ENCODE data around the gene NDFIP2. TPM values are rescaled to one million over a fixed set of nuclear protein-coding genes. Genes with fewer than 3 reads are reported as not detected.

Gene NDFIP2
- total RNA-seq, 1 donor from 2014 or later: 150 TPM

DNA sequence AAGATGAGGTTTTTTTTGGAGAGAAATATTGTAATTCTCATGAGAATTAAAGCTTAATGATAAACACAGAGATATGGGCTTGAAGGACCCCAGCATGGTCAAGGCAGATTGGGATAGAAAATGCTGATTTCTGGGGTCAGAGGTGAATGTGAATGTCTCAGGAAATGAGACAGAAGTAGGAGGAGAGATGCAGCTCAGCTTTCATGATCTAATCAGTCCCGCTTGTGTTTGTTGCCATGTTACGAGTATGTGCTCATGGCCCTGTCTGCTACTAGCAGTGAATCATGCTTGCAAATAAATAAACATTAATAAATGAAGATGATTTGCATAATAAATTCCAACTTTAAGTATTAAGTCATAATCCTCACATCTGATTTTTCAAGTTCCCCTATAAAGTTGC is 23.0 kb upstream of the NDFIP2 start:
- intact Hi-C loops (cut with micrococcal nuclease): loop anchor here (1.0 kb wide), 1 partner anchor 23 kb away; the partner anchor contains the start of gene NDFIP2

DNA sequence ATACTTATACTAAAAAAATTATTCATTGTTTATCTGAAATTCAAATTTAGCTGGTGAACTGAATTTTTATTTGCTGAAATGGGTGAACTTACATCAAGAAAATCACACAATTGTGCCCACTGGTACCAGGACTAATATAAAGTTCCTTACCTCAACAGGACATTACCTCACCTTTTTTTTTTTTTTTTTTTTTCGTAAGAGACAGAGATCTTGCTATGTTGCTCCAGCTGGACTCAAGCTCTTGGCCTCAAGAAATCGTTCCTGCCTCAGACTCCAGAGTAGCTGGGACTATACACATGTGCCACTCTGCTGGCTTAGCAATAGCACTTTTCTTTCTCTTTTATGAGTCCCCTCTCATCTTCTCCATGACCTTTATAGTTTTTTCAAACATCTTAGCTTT is 22.5 kb upstream of the NDFIP2 start:
- intact Hi-C loops (cut with micrococcal nuclease): no loop called here

DNA sequence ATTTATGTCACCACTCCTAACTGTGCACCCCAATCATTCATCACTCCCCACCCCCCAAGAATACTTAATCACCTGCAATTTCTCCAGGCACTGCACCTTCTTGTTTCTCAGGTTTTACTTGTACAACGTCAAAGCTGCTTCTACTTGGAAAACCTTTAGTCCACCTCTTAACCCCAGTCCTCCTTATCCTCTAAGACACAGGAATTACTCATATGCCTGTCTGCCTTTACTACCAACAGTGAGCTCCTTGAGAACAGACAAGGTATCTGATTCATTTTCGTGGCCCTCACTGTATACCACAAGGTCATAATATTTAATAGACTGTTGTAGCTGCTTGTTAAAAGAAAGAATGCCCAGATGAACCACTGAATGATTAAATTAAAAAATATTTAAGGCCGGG is 21.0 kb upstream of the NDFIP2 start:
- intact Hi-C loops (cut with micrococcal nuclease): no loop called here

DNA sequence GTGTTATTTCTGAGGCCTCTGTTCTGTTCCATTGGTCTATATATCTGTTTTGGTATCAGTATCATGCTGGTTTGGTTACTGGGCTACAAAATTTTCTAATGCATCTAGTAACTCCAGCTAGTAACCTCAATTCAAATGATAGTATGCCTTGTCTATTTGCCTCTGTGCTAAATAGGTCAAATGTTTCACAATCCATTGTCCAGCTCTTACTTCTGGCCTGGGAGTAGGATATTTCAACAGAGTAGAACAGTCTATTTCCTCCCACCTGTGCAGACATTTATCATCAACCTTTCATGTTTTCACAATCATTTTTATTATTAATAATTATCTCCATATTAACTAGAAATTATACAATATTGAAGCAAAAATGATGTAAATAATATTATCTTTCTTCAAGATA is 18.1 kb upstream of the NDFIP2 start:
- intact Hi-C loops (cut with micrococcal nuclease): no loop called here

DNA sequence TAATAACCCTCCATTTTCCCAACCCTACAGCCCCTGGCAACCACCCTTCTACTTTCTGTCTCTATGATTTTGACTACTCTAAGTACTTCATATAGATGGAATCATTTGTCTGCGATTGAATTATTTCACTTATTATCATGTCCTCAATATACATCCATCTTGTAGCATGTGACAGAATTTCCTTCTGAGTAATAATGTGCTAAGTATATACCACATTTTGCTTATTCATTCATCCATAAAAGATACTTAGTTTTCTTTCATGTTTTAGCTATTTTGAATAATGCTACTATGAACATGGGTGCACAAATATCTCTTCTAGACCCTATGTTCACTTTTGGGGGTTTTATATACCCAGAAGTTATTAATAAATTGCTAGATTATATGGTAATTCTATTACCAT is 17.4 kb upstream of the NDFIP2 start:
- intact Hi-C loops (cut with micrococcal nuclease): no loop called here

DNA sequence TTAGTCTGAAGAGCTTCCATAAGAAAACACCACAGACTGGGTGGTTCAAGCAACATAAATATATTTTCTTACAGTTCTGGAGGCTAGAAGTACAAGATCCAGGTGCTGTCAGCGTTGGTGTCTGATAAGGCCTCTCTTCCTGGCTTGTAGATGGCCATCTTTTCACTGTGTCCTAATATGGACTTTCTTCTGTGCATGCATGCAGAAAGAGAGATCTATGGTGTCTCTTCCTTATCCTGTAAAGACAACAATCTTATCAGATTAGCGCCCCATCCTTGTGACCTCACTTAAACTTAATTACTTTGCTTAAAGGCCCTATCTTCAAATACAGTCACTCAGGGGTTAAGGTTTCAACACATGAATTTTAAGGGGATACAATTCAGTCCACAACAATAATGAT is 14.1 kb upstream of the NDFIP2 start:
- intact Hi-C loops (cut with micrococcal nuclease): loop anchor here (2.0 kb wide), 1 partner anchor 14 kb away; the partner anchor contains the start of gene NDFIP2

DNA sequence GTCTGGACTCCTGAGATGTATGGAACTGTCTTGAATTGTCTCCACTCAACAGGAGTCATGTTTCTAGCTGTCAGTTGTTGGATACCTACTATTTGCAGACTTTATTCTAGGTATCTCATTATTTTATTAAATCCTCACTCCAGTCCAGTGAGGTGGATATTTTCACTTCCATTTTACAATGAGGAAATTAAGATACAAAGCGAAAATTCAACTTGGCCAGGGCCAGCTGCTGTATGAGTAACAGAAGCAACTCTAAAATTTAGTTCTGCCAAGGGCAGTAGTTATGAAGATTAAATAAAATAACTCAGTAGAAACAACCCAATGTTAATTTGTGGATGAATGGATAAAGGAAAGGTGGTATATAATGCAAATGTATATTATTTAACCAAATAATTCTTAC is 12.6 kb upstream of the NDFIP2 start:
- intact Hi-C loops (cut with micrococcal nuclease): loop anchor here (1.0 kb wide), 1 partner anchor 8 kb away; no protein-coding TSS in a partner anchor

DNA sequence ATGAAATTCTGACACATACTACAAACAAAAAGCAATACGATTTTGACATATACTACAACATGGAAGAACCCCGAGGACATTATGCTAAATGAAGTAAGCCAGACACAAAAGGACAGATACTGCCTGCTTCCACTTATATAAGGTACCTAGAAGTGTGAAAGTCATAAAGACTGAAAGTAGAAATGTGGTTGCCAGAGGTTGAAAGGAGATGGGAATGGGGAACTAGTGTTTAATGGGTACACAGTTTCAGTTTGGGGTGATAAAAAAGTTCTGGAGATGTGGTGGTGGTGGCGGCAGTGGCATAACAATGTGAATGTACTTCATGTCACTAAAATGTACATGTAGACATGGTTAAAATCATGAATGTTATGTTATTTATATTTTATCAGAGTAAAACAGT is 12.1 kb upstream of the NDFIP2 start:
- intact Hi-C loops (cut with micrococcal nuclease): loop anchor here (1.0 kb wide), 1 partner anchor 7 kb away; no protein-coding TSS in a partner anchor

DNA sequence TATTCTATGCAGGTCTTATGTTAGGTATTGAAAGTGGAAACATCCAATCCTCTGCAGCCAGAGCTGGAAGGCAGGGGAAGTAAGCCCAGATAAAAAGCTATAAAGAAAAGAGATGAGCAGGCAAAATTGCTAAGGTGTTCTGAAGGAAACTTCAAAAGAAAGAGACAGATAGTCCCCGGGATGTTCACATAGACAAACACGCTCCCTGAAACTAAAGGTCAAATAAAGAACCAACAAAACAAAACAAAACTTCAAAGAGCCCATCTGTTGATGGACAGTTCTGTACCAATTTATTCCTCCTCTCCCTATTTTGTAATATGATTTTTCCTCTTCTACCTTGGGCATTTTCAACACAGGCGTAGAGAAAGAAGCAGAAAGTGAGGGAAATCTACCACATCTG is 11.3 kb upstream of the NDFIP2 start:
- intact Hi-C loops (cut with micrococcal nuclease): no loop called here

DNA sequence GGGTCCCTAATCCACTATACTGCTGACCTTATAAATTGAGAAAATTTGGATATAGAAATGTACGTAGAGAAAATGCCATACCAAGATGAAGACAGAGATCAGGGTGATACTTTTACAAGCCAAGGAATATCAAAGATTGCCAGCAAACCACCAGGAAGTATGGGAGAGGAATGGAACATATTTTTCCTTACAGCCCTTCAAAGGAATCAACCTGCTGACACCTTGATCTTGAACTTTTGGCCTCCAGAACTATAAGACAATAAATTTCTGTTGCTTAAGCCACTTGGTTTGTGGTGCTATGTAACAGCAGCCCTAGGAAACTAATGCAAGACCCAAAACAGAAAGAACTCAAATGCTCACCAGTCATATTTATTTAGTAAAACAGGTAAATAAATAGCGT is 10.3 kb upstream of the NDFIP2 start:
- intact Hi-C loops (cut with micrococcal nuclease): no loop called here

DNA sequence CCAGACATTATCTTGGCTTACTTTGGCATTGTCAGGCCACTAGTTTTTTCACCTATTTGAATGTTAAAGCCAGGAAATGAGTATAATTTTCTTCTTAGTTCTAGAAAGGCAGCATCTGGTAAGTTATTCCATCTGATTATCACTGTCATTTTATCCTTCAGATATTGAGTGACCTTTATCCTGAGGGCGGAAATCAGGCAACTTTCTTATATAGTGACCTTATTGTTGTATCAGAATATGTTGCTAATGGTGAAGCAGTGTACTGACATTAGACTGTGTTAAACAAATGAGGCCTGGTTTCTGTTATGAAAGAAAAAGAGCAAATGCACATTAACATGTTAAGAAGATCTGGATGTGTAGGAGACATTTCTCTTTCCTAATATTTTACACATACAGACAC is 5.4 kb upstream of the NDFIP2 start:
- intact Hi-C loops (cut with micrococcal nuclease): no loop called here

DNA sequence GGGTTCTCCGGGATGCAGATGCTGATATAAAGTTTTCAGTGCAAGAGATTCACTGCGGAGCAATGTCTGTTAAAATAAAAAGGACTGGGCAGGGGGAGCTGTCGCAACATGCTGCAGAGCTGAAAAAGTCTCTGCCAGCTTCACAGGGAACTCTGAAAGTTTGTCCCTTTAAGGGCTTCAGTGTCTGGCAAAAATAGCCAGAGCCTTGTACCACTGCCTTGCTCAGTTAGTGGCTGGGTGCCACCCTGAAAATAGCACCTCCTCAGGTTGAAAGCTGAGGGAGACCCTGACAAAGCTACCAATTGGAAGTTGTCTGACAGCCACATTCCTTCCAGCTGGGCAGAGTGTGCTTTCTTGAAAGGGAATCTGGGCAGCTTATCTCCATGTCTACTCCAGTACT is 3.0 kb upstream of the NDFIP2 start:
- intact Hi-C loops (cut with micrococcal nuclease): no loop called here

DNA sequence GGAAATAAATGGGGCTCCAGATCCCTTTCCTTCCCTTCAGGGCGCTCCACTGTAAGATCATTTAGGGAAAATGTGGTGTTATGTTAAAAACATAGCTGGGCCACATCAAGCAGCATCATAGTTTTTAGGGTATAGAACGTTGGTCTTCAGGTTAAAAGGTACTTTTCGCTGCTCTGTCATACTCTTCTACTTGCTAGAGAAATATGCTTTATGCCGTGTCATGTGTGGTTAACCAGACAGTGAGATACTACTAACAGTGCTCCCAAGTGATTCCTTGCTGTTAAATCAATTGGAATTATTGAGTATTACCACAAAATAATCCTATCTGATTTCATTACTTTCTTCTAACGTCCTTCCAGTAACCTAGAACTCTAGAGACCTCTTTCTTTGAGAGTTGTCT is 1.1 kb upstream of the NDFIP2 start:
- intact Hi-C loops (cut with micrococcal nuclease): loop anchor here (2.0 to 10.0 kb wide), 4 partner anchors 13 to 1785 kb away; partner anchors contain the start of genes OBI1 and SLAIN1

DNA sequence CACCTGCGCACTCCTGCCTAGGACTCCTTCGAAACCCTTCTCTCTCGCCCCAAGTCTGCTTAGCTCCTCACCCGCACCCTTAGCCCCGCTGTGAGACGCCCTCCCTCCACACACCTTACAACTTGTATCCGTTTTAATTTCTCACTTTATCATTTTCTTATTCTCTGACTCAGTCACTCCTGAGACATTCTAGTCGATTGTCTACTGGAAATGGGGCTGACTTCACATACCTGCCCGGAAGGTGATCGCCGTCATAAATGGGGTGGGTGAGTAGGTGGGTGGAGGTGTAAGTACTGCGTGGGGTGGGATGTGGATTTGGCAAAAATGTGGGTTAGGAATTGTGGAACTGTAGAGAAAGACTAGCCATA is 714 bp downstream of the NDFIP2 start:
- intact Hi-C loops (cut with micrococcal nuclease): loop anchor here (1.0 to 10.0 kb wide), 12 partner anchors 11 to 1787 kb away; partner anchors contain the start of genes OBI1, RBM26 and SLAIN1

DNA sequence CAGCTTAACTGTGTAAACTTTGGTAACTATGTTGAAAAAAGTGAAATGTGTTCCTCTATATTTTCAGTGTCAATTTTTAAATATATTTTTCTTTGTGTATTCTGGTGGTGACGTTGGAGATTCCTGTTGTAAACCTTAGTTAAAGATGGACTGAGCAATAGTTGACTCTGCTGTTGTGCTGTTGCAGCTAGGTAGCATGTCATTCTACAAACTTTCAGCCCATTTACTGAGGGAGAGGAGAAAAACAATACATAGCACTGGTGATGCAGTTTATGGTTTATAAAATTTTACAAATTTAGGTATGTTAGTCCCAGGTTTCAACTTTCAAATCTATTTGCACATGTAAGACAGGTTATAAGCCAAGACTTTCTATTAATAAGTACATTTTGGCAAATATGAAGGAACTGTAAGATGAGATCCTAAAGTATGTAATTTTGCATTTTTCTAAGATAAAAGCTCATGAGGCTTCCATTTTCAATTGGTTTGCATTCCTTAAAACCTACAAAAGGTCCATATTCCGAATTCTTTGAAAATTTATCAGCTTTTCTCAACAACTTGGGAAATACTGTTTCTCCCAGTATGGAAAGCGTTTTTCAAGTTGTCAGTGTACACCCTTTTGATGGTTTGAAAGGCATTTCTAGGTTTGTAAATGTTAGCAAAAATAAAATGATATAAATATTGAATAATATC is 1.5 kb downstream of the NDFIP2 start:
- intact Hi-C loops (cut with micrococcal nuclease): loop anchor here (5.0 to 10.0 kb wide), 3 partner anchors 288 to 1788 kb away; partner anchors contain the start of genes OBI1 and SLAIN1

DNA sequence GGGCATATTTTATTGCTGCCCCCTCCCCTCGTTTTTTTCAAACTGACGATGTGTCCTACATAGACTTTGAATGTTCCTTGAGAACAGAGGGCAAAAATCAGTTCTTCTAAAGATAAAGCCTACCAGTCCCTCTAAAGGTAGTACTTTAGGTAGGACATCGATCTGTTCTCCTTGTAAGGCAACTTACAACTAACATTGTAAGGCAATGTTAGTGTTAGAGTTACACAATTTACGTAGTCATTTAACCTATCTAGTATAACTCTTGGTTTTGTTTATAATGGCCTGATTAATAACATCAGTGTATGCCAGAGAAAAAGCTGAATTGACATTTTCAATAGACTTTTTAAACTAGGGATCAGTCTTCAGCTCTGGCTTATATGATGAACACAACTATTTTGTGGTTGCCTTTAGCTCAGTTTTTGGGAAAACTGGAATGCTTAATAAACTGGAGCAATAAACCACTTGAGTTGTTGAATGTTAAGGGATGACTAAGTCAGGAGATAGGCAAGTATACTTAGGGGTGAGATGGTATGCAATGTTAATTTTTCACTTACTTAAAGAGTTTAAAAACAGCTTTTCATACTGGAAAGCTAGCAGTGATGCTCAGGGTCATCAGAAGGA is 2.2 kb downstream of the NDFIP2 start:
- intact Hi-C loops (cut with micrococcal nuclease): loop anchor here (5.0 to 10.0 kb wide), 3 partner anchors 288 to 1788 kb away; partner anchors contain the start of genes OBI1 and SLAIN1

DNA sequence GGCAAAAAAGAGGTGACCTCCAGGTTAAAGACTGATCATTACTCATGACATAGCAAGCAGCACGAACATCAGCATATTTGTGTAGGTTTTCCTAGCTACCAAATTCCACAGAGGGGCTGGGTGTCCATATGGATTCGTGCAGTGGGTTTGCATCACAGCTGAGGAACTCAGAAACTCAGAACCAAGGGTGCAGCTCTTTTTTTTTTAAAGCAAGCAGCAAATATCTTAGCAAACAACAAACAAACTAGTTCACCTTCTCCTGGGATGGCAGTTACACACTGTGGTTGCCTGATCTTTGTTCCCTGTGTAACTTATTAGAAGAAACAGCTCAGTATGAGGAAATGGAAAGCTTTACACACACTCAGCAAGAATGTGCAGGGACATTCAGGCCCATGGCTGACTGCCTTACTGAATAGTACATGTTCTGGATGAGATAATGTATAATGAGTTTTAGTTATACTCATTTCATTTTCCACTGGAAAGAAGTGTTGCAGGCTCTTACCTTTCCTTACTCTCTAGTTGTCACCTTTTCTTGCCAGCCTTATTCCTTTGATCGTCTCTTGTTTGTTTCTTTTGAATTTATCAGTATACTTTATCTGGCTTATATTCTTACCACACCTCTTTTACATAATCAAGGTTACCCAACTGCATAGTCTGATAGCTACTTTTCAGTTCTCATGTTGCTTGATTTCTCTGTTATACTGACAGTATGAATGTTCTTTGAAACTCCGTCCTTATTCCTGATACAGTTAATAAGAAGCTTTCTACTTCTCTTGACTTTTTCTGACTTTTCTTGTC is 4.3 kb downstream of the NDFIP2 start:
- intact Hi-C loops (cut with micrococcal nuclease): loop anchor here (10.0 kb wide), 2 partner anchors 290 to 1790 kb away; partner anchors contain the start of gene SLAIN1

DNA sequence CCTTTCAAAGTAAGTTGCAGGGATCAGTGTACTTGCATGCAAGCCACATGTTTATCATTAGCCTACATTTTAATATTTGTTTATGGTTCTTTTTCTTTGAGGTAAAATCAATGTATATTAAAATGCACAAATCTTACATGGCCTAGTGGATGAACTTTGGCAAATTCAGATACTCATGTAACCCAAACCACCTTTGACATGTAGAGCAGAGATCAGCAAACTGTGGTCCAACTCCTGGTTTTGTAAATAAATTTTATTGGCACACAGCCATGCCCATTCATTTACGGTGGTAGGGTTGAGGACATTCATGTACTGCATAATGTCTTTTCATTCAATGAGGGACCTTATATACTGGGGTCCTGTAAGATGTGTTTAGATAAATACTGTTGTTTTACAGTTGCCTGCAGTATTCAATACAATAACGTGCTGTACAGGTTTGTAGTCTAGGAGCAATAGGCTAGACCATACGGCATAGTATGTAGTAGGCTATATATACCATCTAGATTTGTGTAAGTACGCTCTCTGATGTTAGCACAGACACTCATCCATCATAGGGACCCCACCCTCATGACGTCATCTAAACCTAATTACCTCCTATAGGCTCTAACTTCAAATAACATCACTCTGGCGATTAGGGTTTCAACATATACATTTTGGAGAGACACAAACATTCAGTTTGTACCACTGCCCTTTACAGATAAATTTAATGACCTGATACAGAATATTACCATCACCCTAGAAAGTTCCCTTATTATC is 5.7 kb downstream of the NDFIP2 start:
- intact Hi-C loops (cut with micrococcal nuclease): loop anchor here (10.0 kb wide), 2 partner anchors 292 to 1792 kb away; partner anchors contain the start of gene SLAIN1

DNA sequence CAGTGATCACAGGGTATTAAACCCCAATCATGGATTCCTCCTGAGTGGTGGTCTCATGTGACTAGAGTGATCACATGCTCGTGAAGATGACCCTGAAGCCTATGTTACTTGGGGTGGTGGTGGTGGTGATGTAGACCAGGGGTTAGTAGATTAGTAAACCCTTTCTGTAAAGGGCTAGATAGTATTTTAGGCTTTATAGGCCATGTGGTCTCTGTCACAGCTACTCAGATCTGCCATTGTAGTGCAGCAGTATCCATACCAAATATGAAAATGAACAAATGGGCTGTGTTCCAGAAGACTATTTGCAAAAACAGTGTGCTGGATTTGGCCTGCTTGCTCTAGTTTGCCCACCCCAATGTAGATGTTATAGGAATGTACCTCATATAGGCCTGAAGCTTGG is 9.4 kb downstream of the NDFIP2 start:
- intact Hi-C loops (cut with micrococcal nuclease): no loop called here

DNA sequence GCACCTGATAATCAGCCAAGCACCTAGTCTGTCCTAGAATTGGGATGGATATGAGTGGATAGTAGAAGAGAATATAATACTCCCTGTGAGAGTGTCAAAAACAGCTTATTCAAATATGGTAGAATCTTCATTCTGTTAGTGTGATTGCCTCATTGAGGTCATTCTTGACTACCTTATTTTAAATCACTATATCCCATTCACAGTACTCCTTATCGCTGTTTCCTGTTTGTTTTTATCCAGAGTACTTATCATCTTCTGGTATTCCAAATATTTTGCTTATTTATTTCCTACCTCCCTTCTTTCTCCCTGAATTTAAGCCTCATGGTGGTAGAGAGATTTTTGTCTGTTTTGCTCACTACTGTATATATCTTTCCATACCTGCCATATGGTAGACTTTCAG is 9.9 kb downstream of the NDFIP2 start:
- intact Hi-C loops (cut with micrococcal nuclease): loop anchor here (1.0 kb wide), 1 partner anchor 40 kb away; no protein-coding TSS in a partner anchor

DNA sequence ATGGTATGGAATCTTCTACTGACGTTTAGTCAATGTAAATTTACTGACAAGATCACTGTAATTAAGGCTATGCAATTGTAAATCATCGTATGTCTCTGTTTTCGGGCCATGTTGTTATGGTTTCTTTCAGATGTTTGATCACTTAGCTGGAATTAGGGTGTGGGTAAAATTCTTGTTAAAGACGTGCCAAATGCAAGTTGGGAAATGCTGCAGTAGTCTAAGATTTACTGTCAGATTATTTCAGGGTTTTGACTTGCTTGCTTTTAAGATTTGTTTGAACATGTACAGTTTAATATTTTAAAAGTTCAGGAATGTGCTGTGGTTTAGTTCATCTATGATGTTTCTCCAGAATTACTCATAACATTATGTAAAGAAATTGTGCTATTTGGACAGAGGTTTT is 10.8 kb downstream of the NDFIP2 start:
- intact Hi-C loops (cut with micrococcal nuclease): loop anchor here (1.0 to 2.0 kb wide), 7 partner anchors 9 to 67 kb away; partner anchors contain the start of gene NDFIP2

Data from T-helper 1 cell treated with Interleukin-12 subunit alpha and Interleukin-12 subunit beta and Interleukin-4 antibody, amounts not matched to agents 30 ng/mL and 1 ng/mL, for 36 hours (primary cell).